Mesendoderm (in vitro differentiated cells): ENCODE data around the gene THSD4.

Experiments used
- DNase-seq: peaks from one replicate; pipeline ENCODE4 v3.0.0; 2013
- H2AK5ac ChIP-seq: 2 replicates; pipeline ENCODE4 v1.6.1; 2013; ENCODE audit warnings: low read length, inconsistent platforms
- H2BK120ac ChIP-seq: 2 replicates; pipeline ENCODE4 v1.6.1; 2013; ENCODE audit warnings: low read depth, mild to moderate bottlenecking, low read length, moderate library complexity, mixed read lengths
- H2BK15ac ChIP-seq: replicated peaks from 2 replicates; pipeline ENCODE4 v1.6.1; 2013; ENCODE audit warnings: low read depth, mild to moderate bottlenecking, moderate library complexity
- H2BK5ac ChIP-seq: 2 replicates; pipeline ENCODE4 v1.6.1; 2013; ENCODE audit warnings: low read length, inconsistent platforms
- H3K18ac ChIP-seq: 2 replicates; pipeline ENCODE4 v1.6.1; 2013; ENCODE audit warnings: mild to moderate bottlenecking, low read length, mixed read lengths
- H3K23ac ChIP-seq: one replicate; pipeline ENCODE4 v1.6.1; 2013; ENCODE audit warnings: low read length
- H3K27ac ChIP-seq: 2 replicates; pipeline ENCODE4 v1.5.1; 2013; ENCODE audit warnings: low read depth, mild to moderate bottlenecking, inconsistent platforms, low read length, moderate library complexity
- H3K27me3 ChIP-seq: 2 replicates; pipeline ENCODE4 v1.6.1; 2013; ENCODE audit warnings: low read length, control low read depth, mild to moderate bottlenecking, inconsistent platforms; ENCODE audit not compliant: insufficient read depth, poor library complexity
- H3K36me3 ChIP-seq: 2 replicates; pipeline ENCODE4 v1.6.1; 2013; ENCODE audit warnings: low read length, inconsistent platforms; ENCODE audit not compliant: control insufficient read depth, insufficient read depth
- H3K4ac ChIP-seq: one replicate; pipeline ENCODE4 v1.6.1; 2013; ENCODE audit warnings: low read depth, mild to moderate bottlenecking, low read length, moderate library complexity
- H3K4me1 ChIP-seq: 2 replicates; pipeline ENCODE4 v1.6.1; 2013; ENCODE audit warnings: low read depth, low read length, inconsistent platforms; ENCODE audit not compliant: control insufficient read depth
- H3K4me2 ChIP-seq: 2 replicates; pipeline ENCODE4 v1.6.1; 2013; ENCODE audit warnings: low read length
- H3K4me3 ChIP-seq: 2 replicates; pipeline ENCODE4 v1.5.1; 2013; ENCODE audit warnings: mild to moderate bottlenecking, low read length
- H3K56ac ChIP-seq: one replicate; pipeline ENCODE4 v1.6.1; 2013; ENCODE audit warnings: low read length
- H3K79me1 ChIP-seq: 2 replicates; pipeline ENCODE4 v1.6.1; 2013; ENCODE audit warnings: low read length, inconsistent platforms
- H3K79me2 ChIP-seq: 2 replicates; pipeline ENCODE4 v1.6.1; 2013; ENCODE audit warnings: mild to moderate bottlenecking, low read length; ENCODE audit not compliant: control insufficient read depth, insufficient read depth
- H3K9ac ChIP-seq: 2 replicates; pipeline ENCODE4 v1.6.1; 2013; ENCODE audit warnings: low read length, inconsistent platforms
- H4K5ac ChIP-seq: one replicate; pipeline ENCODE4 v1.6.1; 2013; ENCODE audit warnings: low read length
- H4K8ac ChIP-seq: one replicate; pipeline ENCODE4 v1.6.1; 2013; ENCODE audit warnings: low read depth, mild to moderate bottlenecking, control low read depth, low read length, moderate library complexity
- WGBS: extraction: QIAGEN DNeasy Blood & Tissue Kit; methylation state at CpG from one replicate; pipeline ENCODE4 v1.1.7; 2013; ENCODE audit warnings: low lambda C conversion rate, missing lambda C conversion rate; ENCODE audit not compliant: insufficient coverage; ENCODE audit errors: extremely low coverage; 5-methylcytosine and 5-hydroxymethylcytosine counted together

THSD4 gene

DNA sequence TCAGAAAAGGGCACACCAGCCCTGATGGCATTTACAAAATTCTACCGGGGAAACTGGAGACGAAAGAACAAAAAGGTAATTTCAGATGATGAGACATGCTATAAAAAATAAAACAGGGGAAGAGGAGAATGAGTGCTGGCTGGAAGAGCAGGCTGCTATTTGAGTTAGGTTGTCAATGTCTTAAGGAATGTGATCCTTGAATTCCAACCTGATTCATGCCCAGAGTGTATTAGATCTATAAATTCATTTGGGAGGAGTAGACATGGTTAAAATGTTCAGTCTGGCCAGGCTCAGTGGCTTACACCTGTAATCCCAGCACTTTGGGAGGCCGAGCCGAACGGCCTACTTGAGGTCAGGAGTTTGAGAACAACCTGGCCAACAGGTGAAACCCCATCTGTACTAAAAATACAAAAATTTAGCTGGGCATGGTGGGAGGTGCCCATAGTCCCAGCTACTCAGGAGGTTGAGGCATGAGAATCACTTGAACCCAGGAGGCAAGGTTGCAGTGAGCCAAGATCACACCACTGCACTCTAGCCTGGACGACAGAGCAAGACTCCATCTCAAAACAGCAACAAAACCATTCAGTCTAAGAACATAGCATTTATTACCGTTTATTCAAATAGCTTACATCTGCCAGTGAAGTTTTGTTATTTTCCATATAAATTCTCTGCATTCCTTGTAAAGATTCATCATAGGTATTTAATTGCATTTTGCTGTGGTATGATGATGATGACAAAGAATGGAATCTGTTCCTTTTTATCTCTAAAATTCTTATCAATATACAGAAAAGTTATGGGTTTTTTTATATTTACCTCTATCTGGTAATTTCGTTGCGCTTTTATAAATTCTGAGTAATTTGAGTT, 568.4 kb downstream of the THSD4 start:
- Histone ChIP-seq H2BK120ac (no peak overlapping the region), H3K4me2 (no peak overlapping the region), H3K4ac (no peak overlapping the region), H3K56ac (no peak overlapping the region), H4K5ac (no peak overlapping the region), H3K79me2 (no peaks in the 10 kb centered on the region), H3K4me3 (no peak overlapping the region), H3K4me1 (no peaks in the 10 kb centered on the region), H3K9ac (no peak overlapping the region), H3K79me1 (no peaks in the 10 kb centered on the region), H3K27ac (no peak overlapping the region), H3K27me3 (no peaks in the 10 kb centered on the region), H4K8ac (no peak overlapping the region), H3K36me3 (no peaks in the 10 kb centered on the region), H3K18ac (no peak overlapping the region), H3K23ac (no peak overlapping the region), H2BK5ac (no peak overlapping the region), H2AK5ac (no peak overlapping the region), H2BK15ac (no peak overlapping the region)
- DNase-seq: no peak
- no CpG with 5 or more reads among the region's 9 CpGs for WGBS

DNA sequence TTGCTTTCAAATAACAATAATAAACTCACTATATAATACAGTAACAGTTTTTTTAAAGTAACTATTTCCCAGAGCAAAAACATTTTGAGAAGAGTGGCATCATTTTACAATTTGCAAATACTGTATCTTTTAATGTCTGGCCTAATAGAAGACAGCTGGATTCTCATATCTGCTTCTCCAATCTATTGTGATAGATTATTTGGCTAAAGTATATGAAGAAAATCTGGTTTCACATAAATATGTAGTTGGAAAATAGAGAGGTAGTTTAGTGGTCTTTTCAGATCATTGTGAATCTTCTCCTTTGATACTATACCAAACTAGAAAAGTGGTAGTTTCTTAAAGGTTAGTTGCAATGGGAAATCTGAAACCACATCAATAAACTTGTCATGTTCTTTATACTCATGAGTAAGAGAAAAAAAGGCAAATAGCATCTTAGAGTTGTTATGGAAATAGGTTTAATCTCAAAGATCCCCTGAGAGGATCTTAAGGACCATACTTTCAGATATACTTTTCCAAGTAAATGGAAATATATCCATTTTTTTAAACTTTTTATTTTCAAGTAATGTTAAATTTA, 570.2 kb downstream of the THSD4 start:
- Histone ChIP-seq H3K4me2 (no peak overlapping the region), H3K4ac (no peak overlapping the region), H3K27ac (no peak overlapping the region)

DNA sequence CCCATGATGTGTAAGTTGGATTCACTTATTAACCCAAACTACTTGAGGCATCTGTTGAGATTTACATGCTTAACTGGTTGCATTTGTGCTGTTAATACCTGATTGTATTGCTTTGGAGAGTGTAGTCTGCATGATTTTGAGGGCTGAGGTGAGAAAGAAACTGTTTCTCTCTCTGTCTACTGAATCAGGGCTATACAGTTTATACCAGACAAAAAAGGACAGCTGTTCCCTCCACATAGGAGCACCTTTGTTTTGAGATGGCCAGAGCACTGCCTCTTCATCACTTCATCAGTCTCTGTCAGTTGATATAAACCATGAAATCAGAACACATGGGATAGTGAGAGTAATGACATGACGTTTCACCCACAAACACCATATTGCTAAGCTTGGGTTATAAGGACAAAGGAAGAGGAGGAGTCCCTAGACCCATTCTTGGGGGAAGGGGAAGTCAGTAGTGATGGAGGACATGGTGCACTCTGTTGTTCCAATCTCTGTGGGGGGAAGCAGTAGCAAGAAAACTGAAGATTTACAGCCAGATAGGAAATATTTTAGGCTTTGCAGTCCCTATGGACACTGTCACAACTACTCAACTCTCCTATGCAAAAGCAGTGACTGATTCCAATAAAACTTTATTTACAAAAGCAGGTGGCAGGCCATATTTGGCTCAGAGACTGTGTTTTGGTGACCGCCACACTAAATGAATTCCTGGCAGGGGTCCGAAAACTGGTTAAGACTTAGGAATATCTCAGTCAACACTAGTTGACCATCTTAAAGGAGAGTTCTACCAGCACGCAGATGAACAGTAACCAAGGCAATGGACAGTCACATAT, 571.2 kb downstream of the THSD4 start:
- WGBS: no CpG with 5 or more reads among the region's 4 CpGs
- Histone ChIP-seq H2BK120ac (no peak overlapping the region), H3K79me2 (no peaks in the 10 kb centered on the region), H3K4me3 (no peak overlapping the region), H3K27me3 (no peaks in the 10 kb centered on the region), H2BK15ac (no peak overlapping the region), H3K36me3 (no peaks in the 10 kb centered on the region), H3K4me2 (no peak overlapping the region), H3K9ac (no peak overlapping the region), H3K23ac (no peak overlapping the region), H2BK5ac (no peak overlapping the region), H3K4me1 (no peaks in the 10 kb centered on the region), H3K79me1 (no peaks in the 10 kb centered on the region), H2AK5ac (no peak overlapping the region), H3K18ac (no peak overlapping the region), H3K27ac (no peak overlapping the region), H3K56ac (no peak overlapping the region), H4K8ac (no peak overlapping the region), H4K5ac (no peak overlapping the region), H3K4ac (no peak overlapping the region)
- DNase-seq: no peak

More for the DNA sequence above, 570.2 kb downstream of the THSD4 start:
- no peak overlapping the region for H3K23ac ChIP-seq
- H3K36me3 ChIP-seq: no peaks in the 10 kb centered on the region
- no peaks in the 10 kb centered on the region for H3K79me1 ChIP-seq
- no peak overlapping the region for H2AK5ac ChIP-seq
- DNase-seq: no peak
- H3K18ac ChIP-seq: no peak overlapping the region
- H3K4me1 ChIP-seq: no peaks in the 10 kb centered on the region
- H2BK120ac ChIP-seq: no peak overlapping the region
- H2BK5ac ChIP-seq: no peak overlapping the region
- no peak overlapping the region for H4K8ac ChIP-seq
- no peaks in the 10 kb centered on the region for H3K27me3 ChIP-seq
- H4K5ac ChIP-seq: no peak overlapping the region
- H3K9ac ChIP-seq: no peak overlapping the region
- H3K79me2 ChIP-seq: no peaks in the 10 kb centered on the region
- H2BK15ac ChIP-seq: no peak overlapping the region
- H3K4me3 ChIP-seq: no peak overlapping the region
- no peak overlapping the region for H3K56ac ChIP-seq

DNA sequence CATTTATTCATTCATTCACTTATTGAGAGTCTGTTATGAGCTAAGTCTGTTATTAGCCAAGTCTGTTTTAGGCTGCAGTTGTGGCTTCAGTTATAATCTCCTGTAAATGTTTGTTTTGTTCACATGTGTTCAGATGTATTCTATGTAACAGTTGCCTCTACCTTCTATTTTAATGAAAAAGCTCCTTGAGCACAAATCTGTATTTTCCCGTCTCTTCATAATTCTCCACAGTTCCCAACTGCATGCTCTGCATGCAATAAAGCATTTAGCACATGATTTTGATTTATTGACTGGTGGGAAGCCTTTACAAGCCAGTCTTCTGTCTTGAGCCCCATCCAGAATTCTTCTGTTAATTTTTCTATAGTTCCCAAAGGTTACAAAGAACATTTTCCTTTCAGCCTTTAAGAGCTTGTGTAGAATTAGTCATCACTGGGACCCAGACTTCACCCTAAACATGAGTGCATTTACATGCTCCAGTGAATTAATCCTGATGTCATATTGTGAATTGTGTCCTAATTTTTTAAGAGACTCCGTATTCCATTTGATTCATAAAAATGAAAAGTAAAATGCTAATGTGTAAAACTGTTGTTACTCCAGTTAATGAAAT, 572.7 kb downstream of the THSD4 start:
- H2BK120ac ChIP-seq: no peak overlapping the region
- H3K56ac ChIP-seq: no peak overlapping the region
- no peak overlapping the region for H3K9ac ChIP-seq
- no peak overlapping the region for H2BK5ac ChIP-seq
- H2AK5ac ChIP-seq: no peak overlapping the region
- H3K27ac ChIP-seq: no peak overlapping the region
- no peak overlapping the region for H3K4me2 ChIP-seq
- no peaks in the 10 kb centered on the region for H3K36me3 ChIP-seq
- WGBS: no CpG with 5 or more reads among the region's 2 CpGs
- no peaks in the 10 kb centered on the region for H3K79me1 ChIP-seq
- no peak overlapping the region for H3K18ac ChIP-seq
- H2BK15ac ChIP-seq: no peak overlapping the region
- no peak overlapping the region for H4K5ac ChIP-seq
- H3K23ac ChIP-seq: no peak overlapping the region
- no peak overlapping the region for H3K4ac ChIP-seq
- no peaks in the 10 kb centered on the region for H3K79me2 ChIP-seq
- no peak for DNase-seq
- H3K4me1 ChIP-seq: no peaks in the 10 kb centered on the region
- H3K4me3 ChIP-seq: no peak overlapping the region
- H4K8ac ChIP-seq: no peak overlapping the region
- H3K27me3 ChIP-seq: no peaks in the 10 kb centered on the region

DNA sequence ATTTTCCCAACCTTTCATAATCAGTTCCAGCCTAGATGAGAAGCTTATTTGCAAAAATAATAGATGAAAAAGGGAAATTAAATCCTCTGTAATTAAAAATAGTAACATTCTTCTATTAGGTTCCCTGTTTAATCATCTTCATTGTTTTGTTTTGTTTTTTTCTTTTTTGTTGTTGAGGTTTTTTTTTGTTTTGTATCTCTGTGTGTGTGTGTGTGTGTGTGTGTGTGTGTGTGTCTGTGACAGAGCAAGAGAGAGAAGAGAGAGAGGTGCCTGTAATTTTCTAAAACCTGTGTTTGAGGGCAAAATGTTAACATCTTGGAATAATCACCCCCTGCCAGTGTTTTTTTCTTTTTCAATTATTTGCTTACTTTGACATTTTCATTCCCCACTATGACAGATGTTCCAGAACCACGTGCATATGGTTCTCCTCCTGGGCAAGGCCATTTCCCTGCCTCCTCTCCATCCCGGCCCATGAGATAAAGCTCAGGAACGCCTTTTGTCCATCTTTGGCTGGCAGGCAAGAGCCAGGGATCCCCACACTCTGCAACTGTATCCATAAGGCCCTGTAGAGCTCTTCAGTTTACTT, 573.3 kb downstream of the THSD4 start:
- Histone ChIP-seq H3K4ac (no peak overlapping the region), H4K8ac (no peak overlapping the region), H3K27ac (no peak overlapping the region), H2BK120ac (no peak overlapping the region), H3K36me3 (no peaks in the 10 kb centered on the region), H4K5ac (no peak overlapping the region), H2AK5ac (no peak overlapping the region), H2BK5ac (no peak overlapping the region), H3K23ac (no peak overlapping the region), H3K18ac (no peak overlapping the region), H3K56ac (no peak overlapping the region), H3K4me1 (no peaks in the 10 kb centered on the region), H3K79me1 (no peaks in the 10 kb centered on the region), H3K4me2 (no peak overlapping the region), H3K9ac (no peak overlapping the region), H3K27me3 (no peaks in the 10 kb centered on the region), H3K79me2 (no peaks in the 10 kb centered on the region), H3K4me3 (no peak overlapping the region), H2BK15ac (no peak overlapping the region)
- no peak for DNase-seq
- WGBS: no CpG with 5 or more reads among the region's 3 CpGs
